GM12878 (cell line): Measurements from ENCODE around the gene TRIP11. TPM values are rescaled to one million over a fixed set of nuclear protein-coding genes. Genes with fewer than 3 reads are reported as not detected.

ENCODE experiments used
- ATAC-seq: fragments of 200-7000 bp; cut with Tn5 transposase; 3 replicates; pipeline ENCODE4 v1.9.1; 2020; ENCODE audit warnings: mild to moderate bottlenecking, moderate library complexity
- BruUV-seq: library from RNA; stranded (reverse); fragments of 400-500 nt; replicated peaks from 2 replicates; lab custom pipeline; 2021; lab: Mats Ljungman, UMichigan
- CTCF ChIA-PET: fragments of 300-600 bp; sonication (Branson Sonifier 250); formaldehyde crosslinking; extraction: SDS; loops from one replicate; lab custom pipeline; 2021; ENCODE audit warnings: inconsistent platforms; lab: Yijun Ruan, JAX
- POLR2A ChIA-PET: fragments of 350-600 bp; formaldehyde crosslinking; extraction: SDS; loops from one replicate; lab custom pipeline; 2021; ENCODE audit warnings: inconsistent platforms; lab: Charles Lee
- RAD21 ChIA-PET: fragments of 300-600 bp; sonication (Branson Sonifier 250); formaldehyde crosslinking; loops from one replicate; lab custom pipeline; 2023; ENCODE audit warnings: antibody characterized with exemption; ENCODE audit not compliant: unreplicated experiment; lab: Charles Lee
- SMC1A ChIA-PET: fragments of 300-600 bp; sonication (Branson Sonifier 250); formaldehyde crosslinking; loops from one replicate; lab custom pipeline; 2023; ENCODE audit not compliant: unreplicated experiment, uncharacterized antibody; lab: Charles Lee
- DNase-seq: peaks from one replicate; pipeline ENCODE4 v3.0.0-alpha.2; 2011; ENCODE audit warnings: low read depth, low spot score
- FAIRE-seq: peaks from 3 replicates; lab custom pipeline; 2011; peaks lifted over from hg19 to GRCh38; lab: Jason Lieb, UNC
- H2AFZ ChIP-seq: 2 replicates; pipeline ENCODE4 v1.6.0; 2011; ENCODE audit warnings: low read depth, low read length, control low read depth; ENCODE audit not compliant: control insufficient read depth
- H3K27ac ChIP-seq: 2 replicates; pipeline ENCODE4 v1.5.1; 2011; ENCODE audit warnings: control low read depth; ENCODE audit not compliant: control insufficient read depth, insufficient read depth
- H3K27me3 ChIP-seq, 2 experiments: replicated peaks in 1 of 2; 2 replicates each; pipeline versions ENCODE4 v1.6.0 to v1.6.1; 2011; ENCODE audit warnings: low read length in 1 of 2; ENCODE audit not compliant: control insufficient read depth in 2 of 2, insufficient read depth in 2 of 2
- H3K36me3 ChIP-seq, 2 experiments: 2 replicates each; pipeline ENCODE4 v1.5.1; 2011; ENCODE audit warnings: low read length in 1 of 2; ENCODE audit not compliant: control insufficient read depth in 2 of 2, insufficient read depth in 2 of 2
- H3K4me1 ChIP-seq: 2 replicates; pipeline ENCODE4 v1.6.1; 2011; ENCODE audit warnings: mild to moderate bottlenecking, low read length, moderate library complexity, mixed read lengths; ENCODE audit not compliant: control insufficient read depth, insufficient read depth
- H3K4me2 ChIP-seq: 2 replicates; pipeline ENCODE4 v1.6.0; 2011; ENCODE audit warnings: control low read depth; ENCODE audit not compliant: control insufficient read depth, insufficient read depth
- H3K4me3 ChIP-seq: fragments of 200-600 bp; sonication (generic); 2 replicates; pipeline ENCODE4 v1.5.1; 2016
- H3K79me2 ChIP-seq: 2 replicates; pipeline ENCODE4 v1.6.0; 2011; ENCODE audit warnings: low read length; ENCODE audit not compliant: control insufficient read depth, insufficient read depth
- H3K9ac ChIP-seq: 2 replicates; pipeline ENCODE4 v1.8.0; 2011; ENCODE audit warnings: low read length, control low read depth, mixed read lengths; ENCODE audit not compliant: control insufficient read depth, insufficient read depth
- H3K9me3 ChIP-seq: replicated peaks from 3 replicates; pipeline ENCODE4 v1.5.1; 2011; ENCODE audit warnings: mild to moderate bottlenecking, low read length; ENCODE audit not compliant: control insufficient read depth, insufficient read depth
- H4K20me1 ChIP-seq: 2 replicates; pipeline ENCODE4 v1.6.0; 2011; ENCODE audit not compliant: control insufficient read depth, insufficient read depth
- ATF7 ChIP-seq: fragments of 450-650 bp; IDR thresholded peaks from 2 replicates; pipeline ENCODE4 v1.6.1; 2016; ENCODE audit warnings: low read depth, mild to moderate bottlenecking
- ETV6 ChIP-seq, 2 experiments: fragments of 450-650 bp in 1 of 2; IDR thresholded peaks in 1 of 2; conservative IDR thresholded peaks in 1 of 2; 2 replicates each; pipeline ENCODE4 v1.6.1; 2014; ENCODE audit warnings: antibody characterized with exemption in 1 of 2, borderline replicate concordance in 1 of 2, low read depth in 1 of 2, mild to moderate bottlenecking in 1 of 2, moderate library complexity in 1 of 2
- MTA3 ChIP-seq: IDR thresholded peaks from 2 replicates; pipeline ENCODE4 v1.6.1; 2012; ENCODE audit warnings: low read length, inconsistent platforms, borderline replicate concordance
- MXI1 ChIP-seq: fragments of 150-350 bp; IDR thresholded peaks from 2 replicates; pipeline ENCODE4 v1.6.1; 2011; ENCODE audit warnings: low read depth, mild to moderate bottlenecking, inconsistent platforms, low read length, improper control_type of control experiment
- NBN ChIP-seq: fragments of 450-650 bp; IDR thresholded peaks from 2 replicates; pipeline ENCODE4 v1.6.1; 2016
- RAD51 ChIP-seq: fragments of 450-650 bp; IDR thresholded peaks from 2 replicates; pipeline ENCODE4 v1.6.1; 2016; ENCODE audit warnings: moderate library complexity, mild to moderate bottlenecking, inconsistent platforms
- RCOR1 ChIP-seq: conservative IDR thresholded peaks from 2 replicates; pipeline ENCODE4 v1.6.1; 2012; ENCODE audit warnings: low read depth, low read length, improper control_type of control experiment
- ZNF24 ChIP-seq: fragments of 450-650 bp; IDR thresholded peaks from 2 replicates; pipeline ENCODE4 v1.6.1; 2017; ENCODE audit warnings: antibody characterized with exemption, mild to moderate bottlenecking
- WGBS: methylation state at CpG from one replicate; pipeline ENCODE4 v1.1.6; 2016; ENCODE audit warnings: low lambda C conversion rate; ENCODE audit not compliant: insufficient replicate concordance, insufficient coverage; ENCODE audit errors: missing lambda C conversion rate; 5-methylcytosine and 5-hydroxymethylcytosine counted together
- in situ Hi-C: fragments of 300-500 bp; cut with MboI; formaldehyde crosslinking; loops from 9 replicates; pipeline ENCODE4 v1.14.3; 2018; ENCODE audit warnings: mixed read lengths
- intact Hi-C: fragments of 100-400 bp; cut with micrococcal nuclease; formaldehyde crosslinking; loops from one replicate; pipeline ENCODE4 v1.14.2; 2022; ENCODE audit not compliant: unreplicated experiment
- polyA plus RNA-seq, 11 experiments: library from polyadenylated mRNA; depleted of rRNA in 4 of 11; unstranded in 6 of 11; stranded (reverse) in 5 of 11; fragments of >200 nt; fragmentation: Nextera tagmentation in 4 of 11; fragmentation: Illumina TruSeq in 1 of 11; extraction: Ambion mirVana in 4 of 11; extraction: Trizol in 1 of 11; gene quantifications; 1 replicate in 1 of 11; 2 replicates in 10 of 11; pipeline versions ENCODE4 v1.2.1 to v1.2.3, GENCODE V29; 2011 to 2016; ENCODE audit warnings: inconsistent platforms in 2 of 11, missing spikeins in 2 of 11, low read depth in 1 of 11
- total RNA-seq, 4 experiments: library from RNA; depleted of rRNA in 3 of 4; stranded (reverse); fragments of >200 nt in 3 of 4; fragmentation: Illumina TruSeq in 1 of 4; extraction: Trizol in 1 of 4; gene quantifications; 2 replicates each; pipeline versions ENCODE4 v1.2.1 to v1.2.3, GENCODE V29; 2013 to 2021
- TF ChIP-seq, protein P1 (sequence below): IDR thresholded peaks from 2 replicates; pipeline ENCODE4 v1.6.1; 2011; ENCODE audit warnings: mild to moderate bottlenecking, low read depth, low read length, moderate library complexity; ENCODE audit not compliant: insufficient replicate concordance
- TF ChIP-seq, protein P2 (sequence below): fragments of 450-650 bp; IDR thresholded peaks from 2 replicates; pipeline ENCODE4 v1.6.1; 2017; ENCODE audit warnings: antibody characterized with exemption, mild to moderate bottlenecking, moderate library complexity

The TRIP11 gene
- total and polyA plus RNA-seq, 10 of the 15 experiments (the other 5 are each of a cell fraction or from before 2014, with no cell fraction given), result 5.3 to 46.1 (median 19.9) TPM

DNA sequence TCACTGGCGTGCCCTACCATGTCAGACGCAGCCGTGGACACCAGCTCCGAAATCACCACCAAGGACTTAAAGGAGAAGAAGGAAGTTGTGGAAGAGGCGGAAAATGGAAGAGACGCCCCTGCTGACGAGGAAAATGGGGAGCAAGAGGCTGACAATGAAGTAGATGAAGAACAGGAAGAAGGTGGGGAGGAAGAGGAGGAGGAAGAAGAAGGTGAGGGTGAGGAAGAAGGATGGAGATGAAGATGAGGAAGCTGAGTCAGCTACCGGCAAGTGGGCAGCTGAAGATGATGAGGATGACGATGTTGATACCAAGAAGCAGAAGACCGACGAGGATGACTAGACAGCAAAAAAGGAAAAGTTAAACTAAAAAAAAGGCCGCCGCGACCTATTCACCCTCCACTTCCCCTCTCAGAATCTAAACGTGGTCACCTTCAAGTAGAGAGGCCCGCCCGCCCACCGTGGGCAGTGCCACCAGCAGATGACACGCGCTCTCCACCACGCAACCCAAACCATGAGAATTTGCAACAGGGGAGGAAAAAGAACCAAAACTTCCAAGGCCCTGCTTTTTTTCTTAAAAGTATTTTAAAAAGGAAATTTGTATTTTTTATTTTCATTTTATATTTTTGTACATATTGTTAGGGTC is 13.2 kb downstream of the TRIP11 start:
- Histone ChIP-seq H3K9ac (no peak overlapping the region), H3K36me3 (peaks cover 0 to 5% of the 10 kb centered on the region in 2 experiments; a peak in 2 of 4 replicates), H3K4me2 (no peak overlapping the region), H3K27me3 (no peaks in the 10 kb centered on the region), H2AFZ (no peak overlapping the region), H3K4me1 (no peaks in the 10 kb centered on the region), H3K4me3 (no peak overlapping the region), H3K27ac (no peak overlapping the region), H3K79me2 (no peaks in the 10 kb centered on the region), H4K20me1 (no peaks in the 10 kb centered on the region), H3K9me3 (no peaks in the 10 kb centered on the region)
- RAD21 ChIA-PET, result no interaction called here
- no peak for TF ChIP-seq RAD51
- TF ChIP-seq ATF7, result no peak
- TF ChIP-seq, protein P1, sequence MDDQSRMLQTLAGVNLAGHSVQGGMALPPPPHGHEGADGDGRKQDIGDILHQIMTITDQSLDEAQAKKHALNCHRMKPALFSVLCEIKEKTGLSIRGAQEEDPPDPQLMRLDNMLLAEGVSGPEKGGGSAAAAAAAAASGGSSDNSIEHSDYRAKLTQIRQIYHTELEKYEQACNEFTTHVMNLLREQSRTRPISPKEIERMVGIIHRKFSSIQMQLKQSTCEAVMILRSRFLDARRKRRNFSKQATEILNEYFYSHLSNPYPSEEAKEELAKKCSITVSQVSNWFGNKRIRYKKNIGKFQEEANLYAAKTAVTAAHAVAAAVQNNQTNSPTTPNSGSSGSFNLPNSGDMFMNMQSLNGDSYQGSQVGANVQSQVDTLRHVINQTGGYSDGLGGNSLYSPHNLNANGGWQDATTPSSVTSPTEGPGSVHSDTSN, result no peak
- TF ChIP-seq MXI1, result no peak
- TF ChIP-seq, protein P2, sequence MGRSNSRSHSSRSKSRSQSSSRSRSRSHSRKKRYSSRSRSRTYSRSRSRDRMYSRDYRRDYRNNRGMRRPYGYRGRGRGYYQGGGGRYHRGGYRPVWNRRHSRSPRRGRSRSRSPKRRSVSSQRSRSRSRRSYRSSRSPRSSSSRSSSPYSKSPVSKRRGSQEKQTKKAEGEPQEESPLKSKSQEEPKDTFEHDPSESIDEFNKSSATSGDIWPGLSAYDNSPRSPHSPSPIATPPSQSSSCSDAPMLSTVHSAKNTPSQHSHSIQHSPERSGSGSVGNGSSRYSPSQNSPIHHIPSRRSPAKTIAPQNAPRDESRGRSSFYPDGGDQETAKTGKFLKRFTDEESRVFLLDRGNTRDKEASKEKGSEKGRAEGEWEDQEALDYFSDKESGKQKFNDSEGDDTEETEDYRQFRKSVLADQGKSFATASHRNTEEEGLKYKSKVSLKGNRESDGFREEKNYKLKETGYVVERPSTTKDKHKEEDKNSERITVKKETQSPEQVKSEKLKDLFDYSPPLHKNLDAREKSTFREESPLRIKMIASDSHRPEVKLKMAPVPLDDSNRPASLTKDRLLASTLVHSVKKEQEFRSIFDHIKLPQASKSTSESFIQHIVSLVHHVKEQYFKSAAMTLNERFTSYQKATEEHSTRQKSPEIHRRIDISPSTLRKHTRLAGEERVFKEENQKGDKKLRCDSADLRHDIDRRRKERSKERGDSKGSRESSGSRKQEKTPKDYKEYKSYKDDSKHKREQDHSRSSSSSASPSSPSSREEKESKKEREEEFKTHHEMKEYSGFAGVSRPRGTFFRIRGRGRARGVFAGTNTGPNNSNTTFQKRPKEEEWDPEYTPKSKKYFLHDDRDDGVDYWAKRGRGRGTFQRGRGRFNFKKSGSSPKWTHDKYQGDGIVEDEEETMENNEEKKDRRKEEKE, result no peak
- no peak for TF ChIP-seq RCOR1
- no peak for TF ChIP-seq ZNF24
- TF ChIP-seq NBN, result no peak
- no peak for TF ChIP-seq MTA3
- TF ChIP-seq ETV6 (conservative IDR thresholded peaks at IDR 0.05 in 1 of 2, IDR thresholded peaks at IDR 0.05 in 1 of 2; ENCODE audit: borderline replicate concordance in 1 of 2, low read depth in 1 of 2), result no peak
- POLR2A ChIA-PET, result no interaction called here
- CTCF ChIA-PET, result no interaction called here
- BruUV-seq, result no TSS peak
- intact Hi-C loops, result no loop called here
- WGBS, result 62% methylated on average over 19 of the region's 21 CpGs
- SMC1A ChIA-PET, result no interaction called here
- in situ Hi-C loops, result no loop called here
- FAIRE-seq (no peak), ATAC-seq (no peak), DNase-seq (no peak)
